HG02610 (cell line): Measurements from ENCODE around the gene HAAO.

Experiments
- ATAC-seq: cut with Tn5 transposase; IDR thresholded peaks from one replicate; pipeline ENCODE4 v1.9.1; 2021; ENCODE audit warnings: mild to moderate bottlenecking, moderate library complexity; ENCODE audit not compliant: unreplicated experiment

HAAO gene

GRCh38 chr2:42794271-42795046 lies 2.1 kb upstream of the HAAO start:
- ATAC-seq = no peak

GRCh38 chr2:42793334-42794270 lies 1.2 kb upstream of the HAAO start:
- no peak for ATAC-seq

GRCh38 chr2:42792087-42792582 lies 248 bp downstream of the HAAO start:
- ATAC-seq = no peak

GRCh38 chr2:42791606-42792005 lies 777 bp downstream of the HAAO start:
- ATAC-seq = no peak

- ATAC-seq = no peak
Measured at GRCh38 chr2:42789751-42790150, 2.6 kb downstream of the HAAO start.

GRCh38 chr2:42788882-42789281 lies 3.5 kb downstream of the HAAO start:
- ATAC-seq = no peak

- ATAC-seq = no peak
Measured at GRCh38 chr2:42788478-42788793, 3.9 kb downstream of the HAAO start.

- ATAC-seq = no peak
Measured at GRCh38 chr2:42787788-42788477, 4.5 kb downstream of the HAAO start.

GRCh38 chr2:42787424-42787787 lies 5.0 kb downstream of the HAAO start:
- no peak for ATAC-seq

- ATAC-seq = no peak
Measured at GRCh38 chr2:42786561-42787345, 5.6 kb downstream of the HAAO start.

- no peak for ATAC-seq
Measured at GRCh38 chr2:42784204-42784880, 8.0 kb downstream of the HAAO start.

- ATAC-seq = no peak
Measured at GRCh38 chr2:42783511-42783910, 8.9 kb downstream of the HAAO start.

GRCh38 chr2:42781181-42781580 lies 11.2 kb downstream of the HAAO start:
- no peak for ATAC-seq

GRCh38 chr2:42777883-42778805 lies 14.2 kb downstream of the HAAO start:
- no peak for ATAC-seq

GRCh38 chr2:42775810-42776209 lies 16.6 kb downstream of the HAAO start:
- ATAC-seq = no peak

- no peak for ATAC-seq
Measured at GRCh38 chr2:42775186-42775585, 17.2 kb downstream of the HAAO start.

- no peak for ATAC-seq
Measured at GRCh38 chr2:42771546-42772153, 20.7 kb downstream of the HAAO start.

- ATAC-seq = no peak
Measured at GRCh38 chr2:42770288-42771131, 21.9 kb downstream of the HAAO start.
